K562 (cell line): ENCODE measurements around the gene C9orf50.

Experiments
- CTCF ChIP-seq, 3 experiments: IDR thresholded peaks in 2 of 3; conservative IDR thresholded peaks in 1 of 3; 2 replicates each; pipeline ENCODE4 v1.5.1; 2011 to 2012; ENCODE audit warnings: low read length in 3 of 3, mild to moderate bottlenecking in 3 of 3, control low read depth in 2 of 3, improper control_type of control experiment in 1 of 3, inconsistent platforms in 1 of 3, low read depth in 1 of 3, mixed read lengths in 1 of 3, moderate library complexity in 1 of 3; ENCODE audit not compliant: insufficient read depth in 2 of 3
- EGR1 ChIP-seq: fragments of 450-650 bp; conservative IDR thresholded peaks from 2 replicates; pipeline ENCODE4 v1.6.1; 2017; ENCODE audit warnings: mild to moderate bottlenecking
- EZH2 ChIP-seq: IDR thresholded peaks from 2 replicates; pipeline ENCODE4 v1.6.1; 2012; ENCODE audit warnings: low read depth, mild to moderate bottlenecking, inconsistent platforms, low read length, borderline replicate concordance
- POLR2A ChIP-seq: fragments of 450-650 bp; conservative IDR thresholded peaks from 2 replicates; pipeline ENCODE4 v1.6.1; 2016
- TCF7 ChIP-seq: sonication (generic); IDR thresholded peaks from 2 replicates; pipeline ENCODE4 v1.6.1; 2016; ENCODE audit warnings: antibody characterized with exemption, borderline replicate concordance
- TFAP4 ChIP-seq: sonication (generic); formaldehyde crosslinking; IDR thresholded peaks from 2 replicates; pipeline ENCODE4 v1.8.0; 2022; ENCODE audit warnings: missing genetic modification reagents, mild to moderate bottlenecking, moderate library complexity, borderline replicate concordance
- WHSC1 ChIP-seq: IDR thresholded peaks from one replicate; pipeline ENCODE4 v1.6.1; 2012; ENCODE audit warnings: low read length, control low read depth, inconsistent platforms
- ZNF778 ChIP-seq: fragments of 450-650 bp; formaldehyde crosslinking; IDR thresholded peaks from 2 replicates; pipeline ENCODE4 v1.4.0; 2020; ENCODE audit warnings: mild to moderate bottlenecking, moderate library complexity
- TF ChIP-seq, protein P1 (sequence below): sonication (generic); formaldehyde crosslinking; IDR thresholded peaks from 2 replicates; pipeline ENCODE4 v1.8.1; 2023; ENCODE audit warnings: mild to moderate bottlenecking, missing genetic modification reagents

DNA sequence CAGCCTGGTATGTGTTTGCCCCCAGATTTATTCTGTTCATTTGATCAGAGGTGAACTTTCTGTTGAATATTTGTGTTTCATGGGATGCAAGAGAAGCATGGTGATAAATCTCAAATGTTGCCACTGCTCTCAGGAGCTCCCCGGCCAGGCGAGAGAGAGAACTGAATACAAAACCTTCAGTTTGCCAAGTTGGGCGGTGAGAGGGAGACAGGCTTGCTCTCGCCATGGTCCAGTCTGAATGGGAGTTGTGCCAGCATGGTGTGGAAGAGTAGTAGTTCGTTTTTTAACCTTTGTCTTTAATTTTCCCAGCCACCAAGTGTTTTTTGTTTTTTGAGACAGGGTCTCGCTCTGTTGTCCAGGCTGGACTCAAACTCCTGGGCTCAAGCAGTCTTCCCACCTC, 7.8 kb upstream of the C9orf50 start:
- TF ChIP-seq, protein P1, sequence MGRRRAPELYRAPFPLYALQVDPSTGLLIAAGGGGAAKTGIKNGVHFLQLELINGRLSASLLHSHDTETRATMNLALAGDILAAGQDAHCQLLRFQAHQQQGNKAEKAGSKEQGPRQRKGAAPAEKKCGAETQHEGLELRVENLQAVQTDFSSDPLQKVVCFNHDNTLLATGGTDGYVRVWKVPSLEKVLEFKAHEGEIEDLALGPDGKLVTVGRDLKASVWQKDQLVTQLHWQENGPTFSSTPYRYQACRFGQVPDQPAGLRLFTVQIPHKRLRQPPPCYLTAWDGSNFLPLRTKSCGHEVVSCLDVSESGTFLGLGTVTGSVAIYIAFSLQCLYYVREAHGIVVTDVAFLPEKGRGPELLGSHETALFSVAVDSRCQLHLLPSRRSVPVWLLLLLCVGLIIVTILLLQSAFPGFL (CRISPR knock-in tag): no peak
- TF ChIP-seq WHSC1: no peak
- TF ChIP-seq TFAP4 (CRISPR knock-in tag): no peak
- no peak for TF ChIP-seq POLR2A
- no peak for TF ChIP-seq EZH2
- TF ChIP-seq ZNF778 (CRISPR knock-in tag): no peak
- TF ChIP-seq TCF7: no peak
- no peak for TF ChIP-seq EGR1
- no peak for TF ChIP-seq CTCF (IDR thresholded peaks at IDR 0.05 in 2 of 3, conservative IDR thresholded peaks at IDR 0.05 in 1 of 3; ENCODE audit: insufficient read depth in 2 of 3, low read depth in 1 of 3, low read length in 3 of 3)
